ENCODE data around the gene UBE2J1.

Gene UBE2J1

DNA sequence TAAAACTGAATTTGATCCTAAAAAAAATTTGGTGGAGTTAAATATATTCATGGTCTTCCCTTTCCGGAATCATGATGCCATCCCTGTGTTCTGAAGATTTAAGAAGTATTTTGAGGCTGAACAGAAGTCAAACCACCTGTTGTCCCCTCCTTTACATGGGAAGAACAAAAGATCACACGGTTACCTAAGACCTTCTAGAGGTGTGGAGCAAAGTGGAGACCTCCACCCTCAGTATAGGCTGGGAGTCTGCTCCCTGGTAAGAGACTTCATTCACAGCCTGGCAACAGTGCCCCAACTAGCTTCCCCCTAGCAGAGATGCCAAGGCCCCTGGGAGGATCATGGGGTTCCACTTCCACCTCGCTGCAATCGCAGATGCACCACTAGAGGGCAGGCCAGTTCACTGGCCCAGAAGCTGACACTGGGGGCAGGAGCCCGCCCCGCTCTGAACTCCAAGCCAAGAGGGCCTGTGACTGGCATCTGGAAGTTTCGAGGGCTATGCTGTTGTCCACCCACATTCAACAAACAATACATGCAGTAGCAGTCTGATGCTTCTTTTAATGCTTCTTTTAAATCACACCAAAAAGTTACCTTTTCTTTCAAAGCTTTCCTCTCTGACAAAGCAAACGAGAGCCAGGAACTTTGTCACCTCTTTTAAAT, 19.5 kb upstream of the UBE2J1 start:
- Histone ChIP-seq H2AK5ac (ENCODE audit: low read length) (no peak overlapping the region), H3K79me2 (ENCODE audit: control insufficient read depth, insufficient read depth, low read length) (no peaks in the 10 kb centered on the region), H2BK15ac (replicated peaks; ENCODE audit: low read depth) (no peak overlapping the region), H3K79me1 (ENCODE audit: low read length) (no peaks in the 10 kb centered on the region), H4K8ac (ENCODE audit: low read depth, low read length) (no peak overlapping the region), H3K4me1 (ENCODE audit: control insufficient read depth, low read depth, low read length) (no peaks in the 10 kb centered on the region), H3K27me3 (ENCODE audit: insufficient read depth, low read length, poor library complexity) (no peaks in the 10 kb centered on the region), H4K5ac (ENCODE audit: low read length) (no peak overlapping the region), H2BK120ac (ENCODE audit: low read depth, low read length) (no peak overlapping the region), H3K36me3 (ENCODE audit: control insufficient read depth, insufficient read depth, low read length) (no peaks in the 10 kb centered on the region), H3K9ac (ENCODE audit: low read length) (no peak overlapping the region), H2BK5ac (ENCODE audit: low read length) (no peak overlapping the region), H3K23ac (ENCODE audit: low read length) (no peak overlapping the region), H3K4me3 (ENCODE audit: low read length) (no peak overlapping the region), H3K56ac (ENCODE audit: low read length) (no peak overlapping the region), H3K4ac (ENCODE audit: low read depth, low read length) (no peak overlapping the region), H3K4me2 (ENCODE audit: low read length) (no peak overlapping the region), H3K27ac (ENCODE audit: low read depth, low read length) (no peak overlapping the region), H3K18ac (ENCODE audit: low read length) (no peak overlapping the region)
- DNase-seq = peak; percentile 80
- no CpG with 5 or more reads among the region's 8 CpGs for WGBS (ENCODE audit: extremely low coverage, insufficient coverage, low lambda C conversion rate)

DNA sequence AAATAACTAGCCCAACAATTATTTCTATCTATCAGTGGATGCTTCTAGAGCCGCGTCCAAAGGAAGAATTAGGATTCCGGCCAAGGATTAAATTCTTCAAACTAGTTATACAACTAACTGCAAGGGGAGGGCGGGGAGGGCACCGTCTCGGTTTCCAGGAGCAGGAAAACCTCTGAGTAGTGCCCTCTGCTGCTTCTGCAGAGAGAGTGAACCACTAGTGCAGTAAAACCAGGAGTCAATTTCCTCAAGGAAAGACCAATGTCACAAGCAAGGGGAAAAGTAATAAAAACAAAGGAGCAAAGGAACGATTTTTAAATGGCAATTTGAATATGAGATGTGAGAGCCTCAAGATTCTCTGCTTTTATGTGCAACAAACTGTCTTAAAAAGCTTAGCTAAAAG, 16.5 kb upstream of the UBE2J1 start:
- no peak overlapping the region for H3K18ac ChIP-seq (ENCODE audit: low read length)
- H3K36me3 ChIP-seq (ENCODE audit: control insufficient read depth, insufficient read depth, low read length) = no peaks in the 10 kb centered on the region
- H2BK120ac ChIP-seq (ENCODE audit: low read depth, low read length) = no peak overlapping the region
- H3K56ac ChIP-seq (ENCODE audit: low read length) = no peak overlapping the region
- no peaks in the 10 kb centered on the region for H3K4me1 ChIP-seq (ENCODE audit: control insufficient read depth, low read depth, low read length)
- H2BK15ac ChIP-seq (replicated peaks; ENCODE audit: low read depth) = no peak overlapping the region
- no peak overlapping the region for H2BK5ac ChIP-seq (ENCODE audit: low read length)
- DNase-seq = peak; percentile 72
- H2AK5ac ChIP-seq (ENCODE audit: low read length) = no peak overlapping the region
- no peaks in the 10 kb centered on the region for H3K79me1 ChIP-seq (ENCODE audit: low read length)
- H3K27me3 ChIP-seq (ENCODE audit: insufficient read depth, low read length, poor library complexity) = no peaks in the 10 kb centered on the region
- no peak overlapping the region for H3K4ac ChIP-seq (ENCODE audit: low read depth, low read length)
- no peak overlapping the region for H3K4me2 ChIP-seq (ENCODE audit: low read length)
- no peak overlapping the region for H3K27ac ChIP-seq (ENCODE audit: low read depth, low read length)
- H3K4me3 ChIP-seq (ENCODE audit: low read length) = no peak overlapping the region
- no peak overlapping the region for H4K8ac ChIP-seq (ENCODE audit: low read depth, low read length)
- WGBS (ENCODE audit: extremely low coverage, insufficient coverage, low lambda C conversion rate) = no CpG with 5 or more reads among the region's 7 CpGs
- H3K79me2 ChIP-seq (ENCODE audit: control insufficient read depth, insufficient read depth, low read length) = no peaks in the 10 kb centered on the region
- no peak overlapping the region for H3K9ac ChIP-seq (ENCODE audit: low read length)
- H3K23ac ChIP-seq (ENCODE audit: low read length) = no peak overlapping the region
- H4K5ac ChIP-seq (ENCODE audit: low read length) = no peak overlapping the region

DNA sequence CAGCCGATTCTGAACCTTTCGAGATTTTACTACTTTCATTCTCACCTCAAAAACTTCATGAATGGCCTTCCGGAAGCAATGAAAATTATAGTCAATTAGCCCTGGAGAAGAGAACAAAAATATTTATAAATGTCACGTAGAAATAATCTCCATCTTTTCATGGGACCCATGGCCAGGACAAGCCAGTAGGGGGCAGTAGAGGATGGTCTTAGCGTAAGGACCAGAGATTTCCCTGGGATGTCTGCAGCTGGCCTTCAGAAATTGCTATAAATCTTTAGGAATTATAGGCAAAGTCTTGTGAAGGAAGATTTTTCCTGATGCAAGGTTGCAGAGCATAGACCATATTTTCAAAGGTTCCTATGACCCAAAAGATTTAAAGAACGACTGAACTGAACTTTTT, 15.6 kb upstream of the UBE2J1 start:
- Histone ChIP-seq H3K9ac (ENCODE audit: low read length) (no peak overlapping the region), H3K79me2 (ENCODE audit: control insufficient read depth, insufficient read depth, low read length) (no peaks in the 10 kb centered on the region), H3K4me2 (ENCODE audit: low read length) (no peak overlapping the region), H3K27me3 (ENCODE audit: insufficient read depth, low read length, poor library complexity) (no peaks in the 10 kb centered on the region), H3K4ac (ENCODE audit: low read depth, low read length) (no peak overlapping the region), H3K4me3 (ENCODE audit: low read length) (no peak overlapping the region), H3K4me1 (ENCODE audit: control insufficient read depth, low read depth, low read length) (no peaks in the 10 kb centered on the region), H2BK5ac (ENCODE audit: low read length) (no peak overlapping the region), H2BK15ac (replicated peaks; ENCODE audit: low read depth) (no peak overlapping the region), H3K36me3 (ENCODE audit: control insufficient read depth, insufficient read depth, low read length) (no peaks in the 10 kb centered on the region), H2BK120ac (ENCODE audit: low read depth, low read length) (no peak overlapping the region), H4K5ac (ENCODE audit: low read length) (no peak overlapping the region), H3K18ac (ENCODE audit: low read length) (no peak overlapping the region), H4K8ac (ENCODE audit: low read depth, low read length) (no peak overlapping the region), H3K79me1 (ENCODE audit: low read length) (no peaks in the 10 kb centered on the region), H3K23ac (ENCODE audit: low read length) (no peak overlapping the region), H3K56ac (ENCODE audit: low read length) (no peak overlapping the region), H2AK5ac (ENCODE audit: low read length) (no peak overlapping the region), H3K27ac (ENCODE audit: low read depth, low read length) (no peak overlapping the region)
- WGBS (ENCODE audit: extremely low coverage, insufficient coverage, low lambda C conversion rate) = no CpG with 5 or more reads among the region's 6 CpGs
- DNase-seq = peak; percentile 63

DNA sequence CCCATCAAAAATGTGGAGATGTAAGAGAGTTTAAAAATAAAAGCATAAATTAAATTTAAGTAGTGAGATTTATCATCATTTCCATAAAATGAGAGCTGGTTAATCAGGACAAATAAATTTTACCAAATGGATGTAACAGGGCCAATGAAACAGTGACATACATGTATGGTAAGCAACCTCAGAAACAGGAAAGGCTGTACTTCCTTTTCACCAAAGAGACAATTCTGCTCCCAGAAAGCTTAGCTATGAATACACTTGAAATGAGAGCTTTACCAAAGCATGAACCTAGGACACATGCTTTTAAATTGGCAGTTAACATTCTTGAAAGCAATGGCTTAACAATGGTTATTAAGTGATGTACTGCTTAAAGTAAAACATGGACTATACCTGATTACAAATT, 12.1 kb upstream of the UBE2J1 start:
- no peaks in the 10 kb centered on the region for H3K27me3 ChIP-seq (ENCODE audit: insufficient read depth, low read length, poor library complexity)
- H3K4me1 ChIP-seq (ENCODE audit: control insufficient read depth, low read depth, low read length) = no peaks in the 10 kb centered on the region
- no peak overlapping the region for H3K27ac ChIP-seq (ENCODE audit: low read depth, low read length)
- no peak overlapping the region for H2BK120ac ChIP-seq (ENCODE audit: low read depth, low read length)
- H3K23ac ChIP-seq (ENCODE audit: low read length) = no peak overlapping the region
- DNase-seq = no peak
- H3K4ac ChIP-seq (ENCODE audit: low read depth, low read length) = no peak overlapping the region
- H3K79me1 ChIP-seq (ENCODE audit: low read length) = no peaks in the 10 kb centered on the region
- no peak overlapping the region for H3K4me3 ChIP-seq (ENCODE audit: low read length)
- no peak overlapping the region for H2BK5ac ChIP-seq (ENCODE audit: low read length)
- no peak overlapping the region for H4K8ac ChIP-seq (ENCODE audit: low read depth, low read length)
- no peaks in the 10 kb centered on the region for H3K79me2 ChIP-seq (ENCODE audit: control insufficient read depth, insufficient read depth, low read length)
- no peak overlapping the region for H3K56ac ChIP-seq (ENCODE audit: low read length)
- no peak overlapping the region for H2AK5ac ChIP-seq (ENCODE audit: low read length)
- H3K9ac ChIP-seq (ENCODE audit: low read length) = no peak overlapping the region
- no peak overlapping the region for H3K18ac ChIP-seq (ENCODE audit: low read length)
- no peak overlapping the region for H3K4me2 ChIP-seq (ENCODE audit: low read length)
- H2BK15ac ChIP-seq (replicated peaks; ENCODE audit: low read depth) = no peak overlapping the region
- H4K5ac ChIP-seq (ENCODE audit: low read length) = no peak overlapping the region
- H3K36me3 ChIP-seq (ENCODE audit: control insufficient read depth, insufficient read depth, low read length) = no peaks in the 10 kb centered on the region

DNA sequence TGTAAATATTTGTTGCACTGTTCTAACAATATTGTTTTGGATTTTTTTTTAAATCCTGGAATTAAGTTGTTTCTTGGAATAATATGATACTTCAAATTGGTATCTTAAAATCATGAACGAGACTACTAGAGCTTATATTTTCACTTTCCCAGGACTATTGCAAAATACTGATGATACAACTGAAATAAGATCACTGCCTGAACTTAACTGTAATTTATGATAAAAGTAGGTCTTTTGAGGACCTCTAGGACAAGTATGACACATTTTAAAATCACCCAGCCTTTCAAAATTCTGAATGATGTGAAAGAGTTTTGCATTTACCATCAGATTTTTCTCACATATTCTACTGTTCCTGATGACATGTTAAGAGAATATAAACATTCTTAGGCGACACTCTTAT, 8.6 kb upstream of the UBE2J1 start:
- H3K36me3 ChIP-seq (ENCODE audit: control insufficient read depth, insufficient read depth, low read length) = no peaks in the 10 kb centered on the region
- no peak overlapping the region for H2BK15ac ChIP-seq (replicated peaks; ENCODE audit: low read depth)
- WGBS (ENCODE audit: extremely low coverage, insufficient coverage, low lambda C conversion rate) = no CpG with 5 or more reads among the region's 2 CpGs
- H3K79me1 ChIP-seq (ENCODE audit: low read length) = no peaks in the 10 kb centered on the region
- H3K18ac ChIP-seq (ENCODE audit: low read length) = no peak overlapping the region
- H3K27me3 ChIP-seq (ENCODE audit: insufficient read depth, low read length, poor library complexity) = no peaks in the 10 kb centered on the region
- DNase-seq = no peak
- H3K4me3 ChIP-seq (ENCODE audit: low read length) = no peak overlapping the region
- H3K27ac ChIP-seq (ENCODE audit: low read depth, low read length) = no peak overlapping the region
- no peak overlapping the region for H2BK120ac ChIP-seq (ENCODE audit: low read depth, low read length)
- H4K5ac ChIP-seq (ENCODE audit: low read length) = no peak overlapping the region
- H3K4ac ChIP-seq (ENCODE audit: low read depth, low read length) = no peak overlapping the region
- H3K56ac ChIP-seq (ENCODE audit: low read length) = no peak overlapping the region
- H4K8ac ChIP-seq (ENCODE audit: low read depth, low read length) = no peak overlapping the region
- H2BK5ac ChIP-seq (ENCODE audit: low read length) = no peak overlapping the region
- no peak overlapping the region for H2AK5ac ChIP-seq (ENCODE audit: low read length)
- no peak overlapping the region for H3K9ac ChIP-seq (ENCODE audit: low read length)
- no peak overlapping the region for H3K23ac ChIP-seq (ENCODE audit: low read length)
- H3K4me2 ChIP-seq (ENCODE audit: low read length) = no peak overlapping the region
- H3K79me2 ChIP-seq (ENCODE audit: control insufficient read depth, insufficient read depth, low read length) = no peaks in the 10 kb centered on the region
- no peaks in the 10 kb centered on the region for H3K4me1 ChIP-seq (ENCODE audit: control insufficient read depth, low read depth, low read length)

DNA sequence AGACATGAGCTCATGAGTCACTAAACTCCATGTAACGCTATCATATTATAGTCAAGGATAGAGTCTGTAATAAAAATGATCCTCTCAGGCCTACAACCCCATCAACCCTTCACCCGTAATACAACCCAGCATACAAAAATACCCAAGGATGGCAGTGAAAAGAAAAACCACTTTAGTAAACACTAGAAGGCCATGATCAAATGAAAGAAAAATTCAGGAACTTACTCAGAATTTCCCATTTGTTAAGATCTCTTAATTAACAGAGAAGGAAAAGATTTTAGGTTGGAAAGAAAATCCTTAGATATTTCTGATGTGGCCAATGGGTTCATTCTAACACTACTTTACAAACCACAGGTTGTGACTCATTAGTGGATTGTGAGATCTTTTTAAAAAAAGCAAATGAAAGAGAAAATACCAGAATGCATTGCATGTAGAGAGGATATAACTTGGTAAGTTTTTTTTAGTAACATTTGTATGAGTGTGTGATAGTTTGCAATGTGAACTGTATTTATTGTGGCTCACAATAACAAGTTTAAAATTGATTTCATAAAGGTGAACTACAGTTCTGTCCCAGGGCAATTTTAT, 8.0 kb upstream of the UBE2J1 start:
- no CpG with 5 or more reads among the region's 2 CpGs for WGBS (ENCODE audit: extremely low coverage, insufficient coverage, low lambda C conversion rate)
- Histone ChIP-seq H4K8ac (ENCODE audit: low read depth, low read length) (no peak overlapping the region), H3K27ac (ENCODE audit: low read depth, low read length) (no peak overlapping the region), H3K79me2 (ENCODE audit: control insufficient read depth, insufficient read depth, low read length) (no peaks in the 10 kb centered on the region), H3K4me3 (ENCODE audit: low read length) (no peak overlapping the region), H2BK5ac (ENCODE audit: low read length) (no peak overlapping the region), H2BK120ac (ENCODE audit: low read depth, low read length) (no peak overlapping the region), H3K36me3 (ENCODE audit: control insufficient read depth, insufficient read depth, low read length) (no peaks in the 10 kb centered on the region), H3K23ac (ENCODE audit: low read length) (no peak overlapping the region), H3K4me1 (ENCODE audit: control insufficient read depth, low read depth, low read length) (no peaks in the 10 kb centered on the region), H3K18ac (ENCODE audit: low read length) (no peak overlapping the region), H4K5ac (ENCODE audit: low read length) (no peak overlapping the region), H3K9ac (ENCODE audit: low read length) (no peak overlapping the region), H3K4ac (ENCODE audit: low read depth, low read length) (no peak overlapping the region), H3K27me3 (ENCODE audit: insufficient read depth, low read length, poor library complexity) (no peaks in the 10 kb centered on the region), H3K4me2 (ENCODE audit: low read length) (no peak overlapping the region), H2BK15ac (replicated peaks; ENCODE audit: low read depth) (no peak overlapping the region), H3K79me1 (ENCODE audit: low read length) (no peaks in the 10 kb centered on the region), H3K56ac (ENCODE audit: low read length) (no peak overlapping the region), H2AK5ac (ENCODE audit: low read length) (no peak overlapping the region)
- no peak for DNase-seq
